Progenitor cell of endocrine pancreas (in vitro differentiated cells): ENCODE data around the gene AIFM2. TPM values are rescaled to one million over a fixed set of nuclear protein-coding genes. Genes with fewer than 3 reads are reported as not detected.
A peak's percentile ranks its signal among the peaks of the same experiment; 100 is the strongest.
"Not testable (repeated sequence)": the region's sequence is repeated elsewhere in the genome, so short reads cannot be mapped to it uniquely, and the experiment has no call there.

Experiments used
- DNase-seq: peaks from one replicate; pipeline ENCODE4 v3.0.0; 2021; ENCODE audit warnings: low spot score; ENCODE audit not compliant: unreplicated experiment
- H3K27ac Mint-ChIP-seq: 2 replicates; pipeline ENCODE4 v1.8.0; 2021; ENCODE audit warnings: mild to moderate bottlenecking, moderate library complexity, mixed read lengths
- H3K27me3 Mint-ChIP-seq: 2 replicates; pipeline ENCODE4 v1.8.0; 2021; ENCODE audit warnings: mixed read lengths
- H3K36me3 Mint-ChIP-seq: 2 replicates; pipeline ENCODE4 v1.8.0; 2022; ENCODE audit warnings: mixed read lengths; ENCODE audit not compliant: insufficient read depth
- H3K4me1 Mint-ChIP-seq: 2 replicates; pipeline ENCODE4 v1.8.0; 2021; ENCODE audit warnings: low read depth, mixed read lengths
- H3K4me3 Mint-ChIP-seq: 2 replicates; pipeline ENCODE4 v1.8.0; 2021; ENCODE audit warnings: low read depth, mild to moderate bottlenecking, moderate library complexity, mixed read lengths
- H3K9me3 Mint-ChIP-seq: 2 replicates; pipeline ENCODE4 v1.8.0; 2021; ENCODE audit warnings: low read depth, mixed read lengths
- CTCF ChIP-seq: fragments of 200-600 bp; sonication (generic); IDR thresholded peaks from one replicate; pipeline ENCODE4 v1.5.0; 2021; ENCODE audit warnings: antibody characterized with exemption, mild to moderate bottlenecking; ENCODE audit not compliant: unreplicated experiment
- total RNA-seq: library from RNA; stranded (reverse); gene quantifications from 2 replicates; pipeline ENCODE4 v1.2.1, GENCODE V29; 2021

AIFM2 gene
- total RNA-seq, 1 donor from 2014 or later, result 10.9 TPM

GRCh38 chr10:70126700-70127395 lies 5.8 kb downstream of the AIFM2 start:
- peaks cover 5% of the 10 kb centered on the region for H3K36me3 Mint-ChIP-seq
- no peak for TF ChIP-seq CTCF
- H3K9me3 Mint-ChIP-seq, result no peaks in the 10 kb centered on the region
- DNase-seq, result no peak
- H3K27ac Mint-ChIP-seq, result no peak overlapping the region
- no peaks in the 10 kb centered on the region for H3K27me3 Mint-ChIP-seq
- H3K4me1 Mint-ChIP-seq, result peaks cover 2% of the 10 kb centered on the region
- H3K4me3 Mint-ChIP-seq, result no peak overlapping the region

GRCh38 chr10:70125918-70126552 lies 6.6 kb downstream of the AIFM2 start:
- Mint-ChIP-seq H3K36me3 (peaks cover 5% of the 10 kb centered on the region), H3K4me1 (no peaks in the 10 kb centered on the region), H3K4me3 (no peak overlapping the region), H3K9me3 (no peaks in the 10 kb centered on the region), H3K27me3 (no peaks in the 10 kb centered on the region), H3K27ac (no peak overlapping the region)
- DNase-seq, result no peak
- TF ChIP-seq CTCF, result no peak

GRCh38 chr10:70124918-70125317 lies 7.7 kb downstream of the AIFM2 start:
- peaks cover 5% of the 10 kb centered on the region for H3K36me3 Mint-ChIP-seq
- no peak overlapping the region for H3K27ac Mint-ChIP-seq
- no peaks in the 10 kb centered on the region for H3K9me3 Mint-ChIP-seq
- H3K4me3 Mint-ChIP-seq, result no peak overlapping the region
- no peak for TF ChIP-seq CTCF
- H3K4me1 Mint-ChIP-seq, result peaks cover 5% of the 10 kb centered on the region
- H3K27me3 Mint-ChIP-seq, result no peaks in the 10 kb centered on the region
- DNase-seq, result no peak

GRCh38 chr10:70124415-70124814 lies 8.2 kb downstream of the AIFM2 start:
- H3K27me3 Mint-ChIP-seq, result no peaks in the 10 kb centered on the region
- H3K9me3 Mint-ChIP-seq, result no peaks in the 10 kb centered on the region

GRCh38 chr10:70123817-70124216 lies 8.8 kb downstream of the AIFM2 start:
- no peak overlapping the region for H3K4me3 Mint-ChIP-seq
- no peaks in the 10 kb centered on the region for H3K9me3 Mint-ChIP-seq
- no peak for TF ChIP-seq CTCF
- H3K27ac Mint-ChIP-seq, result no peak overlapping the region
- peaks cover 5% of the 10 kb centered on the region for H3K36me3 Mint-ChIP-seq
- no peaks in the 10 kb centered on the region for H3K27me3 Mint-ChIP-seq
- no peak for DNase-seq
- peaks cover 10% of the 10 kb centered on the region for H3K4me1 Mint-ChIP-seq

More at GRCh38 chr10:70124415-70124814, 8.2 kb downstream of the AIFM2 start:
- Mint-ChIP-seq H3K4me3 (no peak overlapping the region), H3K27ac (peak overlapping the region; percentile 51), H3K36me3 (peaks cover 5% of the 10 kb centered on the region), H3K4me1 (peaks cover 10% of the 10 kb centered on the region)
- no peak for DNase-seq
- no peak for TF ChIP-seq CTCF

GRCh38 chr10:70123166-70123565 lies 9.5 kb downstream of the AIFM2 start:
- not testable (repeated sequence) for H3K27me3 Mint-ChIP-seq, DNase-seq, H3K27ac Mint-ChIP-seq, H3K4me3 Mint-ChIP-seq, H3K9me3 Mint-ChIP-seq, H3K36me3 Mint-ChIP-seq
- peaks cover 10% of the 10 kb centered on the region for H3K4me1 Mint-ChIP-seq
